ENCODE measurements around the gene ZNF337. TPM values are rescaled to one million over a fixed set of nuclear protein-coding genes. Genes with fewer than 3 reads are reported as not detected.

The ZNF337 gene
- 10 to 100 TPM in 3 of 4 donors, 1 to 10 TPM in 1; 7.9 to 16.4 (median 13.6) TPM for total RNA-seq

DNA sequence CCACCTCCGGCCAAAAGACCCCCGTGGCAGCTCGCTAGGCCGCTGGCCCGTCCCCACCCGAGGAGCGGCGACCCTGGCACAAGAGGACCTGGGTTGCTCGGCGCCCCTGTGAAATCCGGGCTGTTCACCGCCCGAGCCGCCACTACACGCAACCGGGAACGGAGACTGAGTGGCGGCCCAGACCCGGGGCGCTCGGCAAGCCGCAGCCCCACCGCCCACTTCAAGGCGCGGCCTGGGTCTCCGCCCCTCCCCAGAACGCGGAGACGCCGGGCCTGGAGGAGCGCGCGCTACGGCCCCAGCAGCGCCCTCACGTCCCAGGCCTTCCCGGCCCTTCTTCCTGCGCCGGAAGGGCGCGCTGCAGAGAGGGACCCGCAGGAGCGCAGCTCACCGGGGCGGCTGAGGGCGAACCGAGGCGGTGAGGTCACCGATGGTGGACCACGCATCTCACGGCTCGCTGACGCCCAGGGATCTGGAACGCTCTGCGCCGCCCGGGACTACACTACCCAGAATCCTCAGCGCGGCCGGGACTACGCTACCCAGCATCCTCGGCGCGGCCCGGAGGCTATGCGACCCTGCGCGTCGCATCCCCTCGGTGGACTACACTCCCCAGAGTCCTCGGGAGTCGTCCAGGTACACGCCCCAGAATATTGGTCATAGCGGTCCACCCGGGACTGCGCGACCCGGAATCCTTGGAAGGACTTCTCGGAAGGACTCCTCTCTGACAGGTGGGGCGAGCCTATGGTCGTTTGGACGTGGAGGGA, at the start of gene ZNF337:
TSS of gene ZNF337 (minus strand) at position 483 of the 761 bp plus-strand sequence. CDS start 10,436 bp downstream, outside the sequence.
- ATAC-seq (ENCODE audit: low FRiP score) (peak; percentile 100), DNase-seq (ENCODE audit: low spot score) (peak; percentile 86)
- TF ChIP-seq, protein P1, sequence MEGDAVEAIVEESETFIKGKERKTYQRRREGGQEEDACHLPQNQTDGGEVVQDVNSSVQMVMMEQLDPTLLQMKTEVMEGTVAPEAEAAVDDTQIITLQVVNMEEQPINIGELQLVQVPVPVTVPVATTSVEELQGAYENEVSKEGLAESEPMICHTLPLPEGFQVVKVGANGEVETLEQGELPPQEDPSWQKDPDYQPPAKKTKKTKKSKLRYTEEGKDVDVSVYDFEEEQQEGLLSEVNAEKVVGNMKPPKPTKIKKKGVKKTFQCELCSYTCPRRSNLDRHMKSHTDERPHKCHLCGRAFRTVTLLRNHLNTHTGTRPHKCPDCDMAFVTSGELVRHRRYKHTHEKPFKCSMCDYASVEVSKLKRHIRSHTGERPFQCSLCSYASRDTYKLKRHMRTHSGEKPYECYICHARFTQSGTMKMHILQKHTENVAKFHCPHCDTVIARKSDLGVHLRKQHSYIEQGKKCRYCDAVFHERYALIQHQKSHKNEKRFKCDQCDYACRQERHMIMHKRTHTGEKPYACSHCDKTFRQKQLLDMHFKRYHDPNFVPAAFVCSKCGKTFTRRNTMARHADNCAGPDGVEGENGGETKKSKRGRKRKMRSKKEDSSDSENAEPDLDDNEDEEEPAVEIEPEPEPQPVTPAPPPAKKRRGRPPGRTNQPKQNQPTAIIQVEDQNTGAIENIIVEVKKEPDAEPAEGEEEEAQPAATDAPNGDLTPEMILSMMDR (IDR thresholded peaks at IDR 0.05), result no peak

GRCh38 chr20:25745738-25746137, 49.1 kb upstream of the ZNF337 start:
- no peak for DNase-seq (ENCODE audit: low spot score)

GRCh38 chr20:25745100-25745499, 48.4 kb upstream of the ZNF337 start:
- TF ChIP-seq, protein P1 (IDR thresholded peaks at IDR 0.05), result no peak
- ATAC-seq (ENCODE audit: low FRiP score) (no peak), DNase-seq (ENCODE audit: low spot score) (no peak)

More at GRCh38 chr20:25745738-25746137, 49.1 kb upstream of the ZNF337 start:
- ATAC-seq (ENCODE audit: low FRiP score), result no peak
- TF ChIP-seq, protein P1 (IDR thresholded peaks at IDR 0.05), result no peak

DNA sequence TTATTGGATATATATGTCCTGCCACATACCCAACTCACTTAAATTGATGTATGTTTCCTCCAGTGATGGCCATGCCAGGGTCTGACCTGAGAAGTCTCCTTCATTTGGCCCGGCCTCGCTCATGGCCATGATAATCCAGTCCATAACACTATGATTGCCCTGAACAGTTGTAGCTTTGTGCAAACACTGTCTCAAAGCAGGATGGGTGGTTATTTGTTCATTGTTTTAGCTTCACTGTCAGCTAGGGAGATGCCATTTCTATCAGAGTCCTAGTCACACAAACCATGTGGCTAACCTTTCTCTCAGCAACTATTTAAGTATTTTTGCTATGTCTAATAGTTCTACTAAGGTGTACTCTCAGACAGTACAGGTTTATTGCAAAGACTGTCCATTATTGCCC, 47.6 kb upstream of the ZNF337 start:
- ATAC-seq (ENCODE audit: low FRiP score) (no peak), DNase-seq (ENCODE audit: low spot score) (no peak)
- TF ChIP-seq, protein P1 (IDR thresholded peaks at IDR 0.05), result no peak

DNA sequence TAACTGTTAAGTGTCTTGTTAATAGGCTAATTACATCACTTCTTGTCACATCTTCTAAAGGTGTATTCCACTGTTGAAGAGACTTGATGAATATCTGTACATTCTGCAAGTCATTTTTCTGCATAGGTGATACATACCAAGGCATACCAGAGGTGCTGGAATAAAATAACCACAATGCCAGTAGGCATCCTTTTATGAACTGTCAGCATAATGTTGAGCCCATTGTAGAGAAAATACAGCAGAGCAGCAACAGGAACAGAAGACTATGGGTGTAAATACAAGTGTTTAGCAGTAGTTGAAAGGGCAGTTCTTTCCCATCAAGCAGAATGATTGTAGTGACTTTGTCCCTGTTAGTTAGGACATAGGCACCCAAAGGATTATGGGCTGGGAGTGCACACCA, 44.4 kb upstream of the ZNF337 start:
- DNase-seq (ENCODE audit: low spot score) (no peak), ATAC-seq (ENCODE audit: low FRiP score) (no peak)
- TF ChIP-seq, protein P1 (IDR thresholded peaks at IDR 0.05), result no peak

DNA sequence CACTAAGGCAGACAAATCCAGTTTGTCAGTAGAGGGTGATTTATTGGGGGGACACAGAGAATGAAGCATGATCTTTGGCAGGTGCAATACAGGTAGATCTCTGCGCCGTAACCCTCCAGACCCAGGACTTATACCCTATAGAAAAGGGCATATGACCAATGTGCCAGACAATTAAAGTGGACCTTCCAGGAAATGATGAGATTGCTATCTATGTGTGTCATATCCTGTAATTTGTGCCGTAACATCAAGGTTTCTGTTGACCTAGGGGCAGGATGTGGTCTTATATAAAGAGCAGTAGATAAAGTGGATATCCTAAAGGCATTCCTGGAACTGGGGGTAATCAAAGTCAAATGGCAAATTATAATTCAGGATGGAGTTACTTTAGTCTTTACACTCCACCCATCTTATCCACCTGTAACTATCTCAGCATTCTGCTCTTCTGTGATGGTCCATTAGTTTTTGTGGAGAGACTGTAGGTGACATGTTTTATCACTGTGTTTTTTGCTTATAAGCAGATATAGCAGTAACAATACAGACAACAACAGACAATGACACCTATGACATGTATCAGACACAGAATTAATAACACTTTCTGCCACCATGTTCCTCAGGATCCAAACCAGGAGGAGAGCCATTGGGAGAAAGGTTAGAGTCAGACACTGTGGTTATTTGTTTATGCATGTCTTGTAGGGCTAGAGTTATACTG, 43.1 kb upstream of the ZNF337 start:
- TF ChIP-seq, protein P1 (IDR thresholded peaks at IDR 0.05), result no peak
- ATAC-seq (ENCODE audit: low FRiP score), result no peak
- DNase-seq (ENCODE audit: low spot score), result no peak

All from omental fat pad (tissue), 4 donors.